T follicular helper cell (primary cell): Measurements from ENCODE around the gene DLG5.

ENCODE experiments used
- DNase-seq: peaks from one replicate; pipeline ENCODE4 v3.0.0-alpha.2; 2020; ENCODE audit warnings: low read depth

DLG5 gene

GRCh38 chr10:77912576-77912975 is 14.0 kb downstream of the DLG5 start:
- no peak for DNase-seq

- DNase-seq, result no peak
Observed at GRCh38 chr10:77911535-77912123, 14.9 kb downstream of the DLG5 start.

- DNase-seq, result no peak
Observed at GRCh38 chr10:77910524-77911145, 15.9 kb downstream of the DLG5 start.

- no peak for DNase-seq
Observed at GRCh38 chr10:77909749-77910375, 16.7 kb downstream of the DLG5 start.

GRCh38 chr10:77909021-77909748 is 17.4 kb downstream of the DLG5 start:
- DNase-seq, result no peak

- no peak for DNase-seq
Observed at GRCh38 chr10:77907900-77908717, 18.4 kb downstream of the DLG5 start.

- no peak for DNase-seq
Observed at GRCh38 chr10:77907462-77907861, 19.1 kb downstream of the DLG5 start.

GRCh38 chr10:77906951-77907421 is 19.6 kb downstream of the DLG5 start:
- DNase-seq, result no peak

- no peak for DNase-seq
Observed at GRCh38 chr10:77905781-77906180, 20.8 kb downstream of the DLG5 start.

GRCh38 chr10:77905086-77905748 is 21.3 kb downstream of the DLG5 start:
- no peak for DNase-seq

- no peak for DNase-seq
Observed at GRCh38 chr10:77904100-77904840, 22.3 kb downstream of the DLG5 start.

GRCh38 chr10:77902159-77902558 is 24.4 kb downstream of the DLG5 start:
- no peak for DNase-seq

GRCh38 chr10:77901743-77902142 is 24.8 kb downstream of the DLG5 start:
- no peak for DNase-seq

GRCh38 chr10:77899690-77900089 is 26.9 kb downstream of the DLG5 start:
- DNase-seq, result no peak

GRCh38 chr10:77899080-77899477 is 27.5 kb downstream of the DLG5 start:
- DNase-seq, result no peak

- DNase-seq, result no peak
Observed at GRCh38 chr10:77898323-77899079, 28.1 kb downstream of the DLG5 start.

- no peak for DNase-seq
Observed at GRCh38 chr10:77896058-77896457, 30.5 kb downstream of the DLG5 start.

- DNase-seq, result no peak
Observed at GRCh38 chr10:77894058-77894457, 32.5 kb downstream of the DLG5 start.

- DNase-seq, result no peak
Observed at GRCh38 chr10:77893386-77893785, 33.2 kb downstream of the DLG5 start.

GRCh38 chr10:77892761-77893160 is 33.8 kb downstream of the DLG5 start:
- DNase-seq, result no peak
